HG03565 (cell line): ENCODE data around the gene OXT.
"Not testable (repeated sequence)": the region's sequence is repeated elsewhere in the genome, so short reads cannot be mapped to it uniquely, and the experiment has no call there.

Source experiments
- ATAC-seq: cut with Tn5 transposase; IDR thresholded peaks from one replicate; pipeline ENCODE4 v1.9.1; 2021; ENCODE audit warnings: mild to moderate bottlenecking, moderate library complexity; ENCODE audit not compliant: unreplicated experiment

OXT gene

GRCh38 chr20:3071610-3072529 lies at the start of gene OXT:
Gene OXT, plus strand, starts transcription at chr20:3071620. Its CDS starts 36 bp downstream, at chr20:3071656.
- no peak for ATAC-seq

GRCh38 chr20:3021777-3022176 lies 49.6 kb upstream of the OXT start:
- ATAC-seq = no peak

- not testable (repeated sequence) for ATAC-seq
Measured at GRCh38 chr20:3022559-3023490, 48.6 kb upstream of the OXT start.

- ATAC-seq = no peak
Measured at GRCh38 chr20:3027987-3028386, 43.4 kb upstream of the OXT start.

GRCh38 chr20:3031524-3032147 lies 39.8 kb upstream of the OXT start:
- no peak for ATAC-seq

GRCh38 chr20:3032624-3033023 lies 38.8 kb upstream of the OXT start:
- no peak for ATAC-seq

GRCh38 chr20:3037654-3038053 lies 33.8 kb upstream of the OXT start:
- no peak for ATAC-seq

- no peak for ATAC-seq
Measured at GRCh38 chr20:3038454-3038853, 33.0 kb upstream of the OXT start.

- no peak for ATAC-seq
Measured at GRCh38 chr20:3039426-3039825, 32.0 kb upstream of the OXT start.

GRCh38 chr20:3040086-3040485 lies 31.3 kb upstream of the OXT start:
- ATAC-seq = no peak

- no peak for ATAC-seq
Measured at GRCh38 chr20:3041854-3042409, 29.5 kb upstream of the OXT start.

GRCh38 chr20:3042625-3043024 lies 28.8 kb upstream of the OXT start:
- no peak for ATAC-seq

- no peak for ATAC-seq
Measured at GRCh38 chr20:3043322-3043721, 28.1 kb upstream of the OXT start, which contains the start of gene GNRH2. Gene GNRH2, plus strand, starts transcription at chr20:3043622. Its CDS starts 793 bp downstream, at chr20:3044415.

- no peak for ATAC-seq
Measured at GRCh38 chr20:3044336-3044965, 27.0 kb upstream of the OXT start.

GRCh38 chr20:3045042-3045815 lies 26.2 kb upstream of the OXT start:
- ATAC-seq = peak; percentile 1

GRCh38 chr20:3045816-3046676 lies 25.4 kb upstream of the OXT start, which contains the start of gene MRPS26:
Gene MRPS26, plus strand, starts transcription at chr20:3046052. Its CDS starts 17 bp downstream, at chr20:3046069.
- peak; percentile 83 for ATAC-seq

GRCh38 chr20:3046677-3047462 lies 24.6 kb upstream of the OXT start:
- ATAC-seq = no peak
